ENCODE data around the gene BMP8B.

DNA sequence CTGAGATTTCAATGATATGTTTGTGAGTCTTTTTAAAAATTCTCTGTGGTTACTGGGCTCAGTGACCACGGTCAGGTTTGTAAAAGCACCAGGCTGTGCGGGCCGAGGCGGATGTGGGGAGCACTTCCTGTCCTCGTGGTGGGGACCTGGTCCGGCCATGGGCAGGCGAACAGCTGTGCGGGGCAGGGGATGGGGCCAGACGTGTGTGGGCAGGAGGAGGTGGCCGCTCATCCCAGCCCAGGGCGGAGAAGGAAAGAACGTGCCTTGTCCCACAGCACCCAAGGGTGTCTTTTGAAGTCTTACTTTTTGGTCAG, 12.3 kb downstream of the BMP8B start:
- TF ChIP-seq, protein P1, sequence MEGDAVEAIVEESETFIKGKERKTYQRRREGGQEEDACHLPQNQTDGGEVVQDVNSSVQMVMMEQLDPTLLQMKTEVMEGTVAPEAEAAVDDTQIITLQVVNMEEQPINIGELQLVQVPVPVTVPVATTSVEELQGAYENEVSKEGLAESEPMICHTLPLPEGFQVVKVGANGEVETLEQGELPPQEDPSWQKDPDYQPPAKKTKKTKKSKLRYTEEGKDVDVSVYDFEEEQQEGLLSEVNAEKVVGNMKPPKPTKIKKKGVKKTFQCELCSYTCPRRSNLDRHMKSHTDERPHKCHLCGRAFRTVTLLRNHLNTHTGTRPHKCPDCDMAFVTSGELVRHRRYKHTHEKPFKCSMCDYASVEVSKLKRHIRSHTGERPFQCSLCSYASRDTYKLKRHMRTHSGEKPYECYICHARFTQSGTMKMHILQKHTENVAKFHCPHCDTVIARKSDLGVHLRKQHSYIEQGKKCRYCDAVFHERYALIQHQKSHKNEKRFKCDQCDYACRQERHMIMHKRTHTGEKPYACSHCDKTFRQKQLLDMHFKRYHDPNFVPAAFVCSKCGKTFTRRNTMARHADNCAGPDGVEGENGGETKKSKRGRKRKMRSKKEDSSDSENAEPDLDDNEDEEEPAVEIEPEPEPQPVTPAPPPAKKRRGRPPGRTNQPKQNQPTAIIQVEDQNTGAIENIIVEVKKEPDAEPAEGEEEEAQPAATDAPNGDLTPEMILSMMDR (IDR thresholded peaks at IDR 0.05) = no peak
- TF ChIP-seq EZH2 (IDR thresholded peaks at IDR 0.05; ENCODE audit: borderline replicate concordance, insufficient read depth, low read depth, low read length, poor library complexity, severe bottlenecking) = no peak

All from B cell (primary cell).